Kidney epithelial cell (primary cell): ENCODE results near the gene GSPT1. TPM values are rescaled to one million over a fixed set of nuclear protein-coding genes. Genes with fewer than 3 reads are reported as not detected.

Experiments used
- DNase-seq: peaks from one replicate; pipeline ENCODE4 v3.0.0-alpha.2; 2010; ENCODE audit warnings: low read depth
- H3K27me3 ChIP-seq: 2 replicates; pipeline ENCODE4 v1.6.0; 2011; ENCODE audit warnings: low read length; ENCODE audit not compliant: control insufficient read depth, insufficient read depth
- H3K36me3 ChIP-seq: 2 replicates; pipeline ENCODE4 v1.5.1; 2011; ENCODE audit warnings: low read length; ENCODE audit not compliant: control insufficient read depth, insufficient read depth
- H3K4me3 ChIP-seq: 2 replicates; pipeline ENCODE4 v1.5.1; 2011; ENCODE audit warnings: low read depth, mild to moderate bottlenecking, control low read depth, low read length
- total RNA-seq: library from RNA; depleted of rRNA; stranded (reverse); fragments of >200 nt; gene quantifications from 2 replicates; pipeline ENCODE4 v1.2.3, GENCODE V29; 2015
- TF ChIP-seq, protein P1 (sequence below): IDR thresholded peaks from 2 replicates; pipeline ENCODE4 v1.5.1; 2011; ENCODE audit warnings: mild to moderate bottlenecking, moderate library complexity, low read length, control low read depth, inconsistent platforms; ENCODE audit not compliant: insufficient read depth, poor library complexity, severe bottlenecking

GSPT1 gene
- total RNA-seq, 1 donor from 2014 or later, result 93.7 TPM

DNA sequence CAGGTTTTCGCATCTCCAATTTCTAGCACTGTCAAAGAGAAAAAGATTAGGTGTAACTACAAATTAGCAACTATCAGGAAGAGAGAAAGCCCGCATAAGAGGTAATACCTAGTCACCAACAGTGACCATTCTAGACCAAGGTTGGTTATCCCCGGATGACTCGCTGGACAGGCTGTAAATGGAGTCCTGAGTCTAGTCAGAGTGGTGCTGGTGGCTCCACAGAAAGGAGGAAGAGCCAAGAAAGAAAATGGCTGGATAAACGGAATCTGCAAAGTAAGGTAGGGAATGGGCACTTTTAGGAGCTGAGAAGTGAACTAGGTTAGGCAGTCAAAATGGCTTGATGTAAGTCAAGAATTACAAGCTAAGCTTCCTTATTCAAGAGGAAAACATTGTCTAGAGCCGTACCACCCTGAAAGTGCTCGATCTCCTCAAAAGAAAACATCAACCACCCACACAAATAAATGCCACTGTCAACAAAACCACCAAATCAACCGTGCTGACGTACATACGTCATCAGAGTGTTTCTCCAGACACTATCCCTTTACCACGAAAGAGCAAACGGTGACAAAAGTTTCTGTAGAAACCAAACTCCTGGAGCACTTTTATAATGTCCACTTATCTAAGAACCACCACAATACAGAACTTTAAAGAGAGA lies 2.2 kb downstream of the GSPT1 start:
- TF ChIP-seq, protein P1, sequence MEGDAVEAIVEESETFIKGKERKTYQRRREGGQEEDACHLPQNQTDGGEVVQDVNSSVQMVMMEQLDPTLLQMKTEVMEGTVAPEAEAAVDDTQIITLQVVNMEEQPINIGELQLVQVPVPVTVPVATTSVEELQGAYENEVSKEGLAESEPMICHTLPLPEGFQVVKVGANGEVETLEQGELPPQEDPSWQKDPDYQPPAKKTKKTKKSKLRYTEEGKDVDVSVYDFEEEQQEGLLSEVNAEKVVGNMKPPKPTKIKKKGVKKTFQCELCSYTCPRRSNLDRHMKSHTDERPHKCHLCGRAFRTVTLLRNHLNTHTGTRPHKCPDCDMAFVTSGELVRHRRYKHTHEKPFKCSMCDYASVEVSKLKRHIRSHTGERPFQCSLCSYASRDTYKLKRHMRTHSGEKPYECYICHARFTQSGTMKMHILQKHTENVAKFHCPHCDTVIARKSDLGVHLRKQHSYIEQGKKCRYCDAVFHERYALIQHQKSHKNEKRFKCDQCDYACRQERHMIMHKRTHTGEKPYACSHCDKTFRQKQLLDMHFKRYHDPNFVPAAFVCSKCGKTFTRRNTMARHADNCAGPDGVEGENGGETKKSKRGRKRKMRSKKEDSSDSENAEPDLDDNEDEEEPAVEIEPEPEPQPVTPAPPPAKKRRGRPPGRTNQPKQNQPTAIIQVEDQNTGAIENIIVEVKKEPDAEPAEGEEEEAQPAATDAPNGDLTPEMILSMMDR, result no peak
- Histone ChIP-seq H3K4me3 (peak overlapping the region; percentile 91), H3K36me3 (no peaks in the 10 kb centered on the region), H3K27me3 (no peaks in the 10 kb centered on the region)
- no peak for DNase-seq

DNA sequence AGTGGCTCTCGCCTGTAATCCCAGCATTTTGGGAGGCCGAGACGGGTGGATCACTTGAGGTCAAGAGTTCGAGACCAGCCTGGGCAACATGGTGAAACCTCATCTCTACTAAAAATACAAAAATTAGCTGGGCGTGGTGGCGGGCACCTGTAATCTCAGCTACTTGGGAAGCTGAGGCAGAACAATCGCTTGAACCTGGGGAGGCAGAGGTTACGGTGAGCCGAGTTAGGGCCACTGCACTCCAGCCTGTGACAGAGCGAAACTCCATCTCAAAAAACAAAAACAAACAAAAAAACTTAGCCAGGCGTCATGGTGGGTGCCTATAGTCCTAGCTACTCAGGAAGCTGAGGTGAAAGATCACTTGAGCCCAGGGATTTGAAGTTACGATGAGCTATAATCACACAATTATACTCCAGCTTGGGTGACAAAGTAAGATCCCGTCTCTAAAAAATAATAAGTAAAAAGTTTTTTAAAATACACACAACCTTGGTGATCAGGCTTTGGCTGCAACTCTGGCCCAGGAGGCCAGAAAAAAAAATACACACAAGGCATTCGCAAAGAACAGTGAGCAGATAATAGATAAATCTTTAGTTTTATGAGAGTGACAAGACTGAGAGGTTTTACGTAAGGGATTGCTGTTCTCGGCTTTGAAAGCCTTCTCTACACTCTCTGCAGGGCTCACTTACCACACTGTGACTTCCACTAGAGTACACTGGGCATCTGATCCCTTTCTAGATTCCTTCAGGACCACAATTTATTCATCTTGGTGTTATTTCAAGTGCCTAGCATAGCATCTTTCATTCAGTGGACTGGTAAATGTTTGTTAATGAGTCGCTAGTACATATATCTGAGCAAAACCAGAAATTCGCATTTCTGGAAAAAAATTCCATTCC lies 5.9 kb downstream of the GSPT1 start:
- no peak overlapping the region for H3K4me3 ChIP-seq
- H3K27me3 ChIP-seq, result no peaks in the 10 kb centered on the region
- H3K36me3 ChIP-seq, result no peaks in the 10 kb centered on the region
- TF ChIP-seq, protein P1, result no peak
- no peak for DNase-seq

DNA sequence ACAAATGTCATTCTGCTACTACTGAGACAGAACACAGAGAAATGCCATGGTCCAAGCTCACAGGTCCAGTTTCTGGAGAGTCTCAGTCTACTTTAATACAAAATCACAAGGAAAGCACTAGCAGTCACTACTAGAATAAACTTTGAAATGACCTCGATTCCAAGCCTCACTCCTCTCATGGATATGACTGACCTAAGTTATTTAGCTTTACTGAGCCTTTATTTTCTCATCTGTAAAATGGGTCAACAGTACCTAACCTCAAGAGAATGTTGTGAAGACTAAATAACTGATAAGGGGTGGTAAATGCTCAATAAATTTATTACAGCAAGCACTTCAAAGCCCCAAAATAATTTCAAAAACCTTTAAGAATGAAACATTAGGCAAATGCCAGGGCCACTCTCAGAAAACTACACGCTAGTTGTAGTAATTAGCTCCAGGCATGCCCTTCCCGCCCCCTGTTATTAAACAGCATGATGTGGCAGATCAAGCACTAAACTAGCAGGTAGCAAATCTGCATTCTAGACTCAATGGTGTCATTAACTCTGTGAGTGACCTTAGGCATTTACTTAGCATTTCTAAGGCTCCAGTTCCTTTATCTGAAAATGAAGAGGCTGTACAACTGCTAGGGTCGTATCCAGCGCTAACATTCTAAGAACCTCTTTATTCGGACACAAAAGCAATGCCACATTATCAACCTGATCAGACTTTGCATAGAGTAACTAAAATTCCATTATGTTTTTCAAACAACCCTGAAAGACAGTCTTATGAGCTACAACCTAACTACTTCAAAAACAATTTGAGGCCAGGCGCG lies 8.4 kb downstream of the GSPT1 start:
- TF ChIP-seq, protein P1, result no peak

DNA sequence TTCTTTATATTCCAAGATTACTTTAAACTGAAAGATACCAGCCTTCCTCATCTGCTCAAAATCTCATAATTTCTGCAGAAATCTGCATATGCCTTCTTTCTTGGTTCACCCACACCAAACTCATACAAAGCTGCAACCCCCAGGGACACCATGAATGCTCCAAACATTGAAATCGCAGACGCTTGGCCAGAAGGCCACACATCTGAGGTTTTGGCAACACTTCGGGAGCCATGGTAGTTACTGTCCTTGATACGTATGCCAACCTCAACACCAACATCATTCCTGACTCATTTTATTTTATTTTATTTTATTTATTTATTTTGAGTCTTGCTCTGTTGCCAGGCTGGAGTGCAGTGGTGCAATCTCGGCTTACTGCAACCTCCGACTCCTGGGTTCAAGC lies 11.8 kb downstream of the GSPT1 start:
- Histone ChIP-seq H3K36me3 (no peaks in the 10 kb centered on the region), H3K4me3 (no peak overlapping the region), H3K27me3 (no peaks in the 10 kb centered on the region)
- TF ChIP-seq, protein P1, result no peak
- DNase-seq, result no peak

More for the DNA sequence above, 8.4 kb downstream of the GSPT1 start:
- Histone ChIP-seq H3K27me3 (no peaks in the 10 kb centered on the region), H3K36me3 (no peaks in the 10 kb centered on the region), H3K4me3 (no peak overlapping the region)
- DNase-seq, result no peak

DNA sequence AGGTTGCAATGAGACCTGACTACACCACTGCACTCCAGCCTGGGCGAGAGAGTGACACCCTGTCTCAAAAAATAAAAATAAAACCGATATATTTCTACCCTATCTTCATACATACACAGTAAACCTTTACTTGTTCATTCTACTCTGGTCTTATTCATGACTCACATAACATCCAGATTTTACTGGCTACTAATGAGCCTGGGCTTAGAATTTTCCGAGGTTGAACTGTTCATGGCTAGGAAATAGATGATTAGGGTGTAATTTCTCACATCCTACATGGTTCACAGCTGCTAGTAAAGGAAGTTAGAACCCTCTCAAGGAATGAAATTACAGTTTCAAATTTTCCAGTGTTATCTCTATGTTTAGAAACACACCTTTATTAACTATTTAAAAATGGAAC lies 14.7 kb downstream of the GSPT1 start:
- Histone ChIP-seq H3K27me3 (no peaks in the 10 kb centered on the region), H3K4me3 (no peak overlapping the region), H3K36me3 (no peaks in the 10 kb centered on the region)
- TF ChIP-seq, protein P1, result no peak
- no peak for DNase-seq
